GM18508 (cell line): Measurements from ENCODE around the gene XRCC6.
"Not testable (repeated sequence)": the region's sequence is repeated elsewhere in the genome, so short reads cannot be mapped to it uniquely, and the experiment has no call there.

Experiments used
- ATAC-seq: cut with Tn5 transposase; IDR thresholded peaks from one replicate; pipeline ENCODE4 v1.9.1; 2021; ENCODE audit warnings: moderate number of reproducible peaks; ENCODE audit not compliant: insufficient read depth, unreplicated experiment

Gene XRCC6

GRCh38 chr22:41682033-41682807 is 61.1 kb downstream of the XRCC6 start:
- no peak for ATAC-seq

- no peak for ATAC-seq
Observed at GRCh38 chr22:41683052-41683451, 62.0 kb downstream of the XRCC6 start.

- no peak for ATAC-seq
Observed at GRCh38 chr22:41683616-41684015, 62.5 kb downstream of the XRCC6 start.

GRCh38 chr22:41684194-41684593 is 63.1 kb downstream of the XRCC6 start:
- no peak for ATAC-seq

GRCh38 chr22:41686890-41687289 is 65.8 kb downstream of the XRCC6 start:
- not testable (repeated sequence) for ATAC-seq

GRCh38 chr22:41687901-41688364 is 66.8 kb downstream of the XRCC6 start:
- no peak for ATAC-seq

- ATAC-seq: peak; percentile 52
Observed at GRCh38 chr22:41688365-41689211, 67.5 kb downstream of the XRCC6 start, which contains the start of gene SNU13. TSS of gene SNU13 (minus strand) at chr22:41688867. CDS start at chr22:41688796, 71 bp downstream.

- no peak for ATAC-seq
Observed at GRCh38 chr22:41690476-41690875, 69.4 kb downstream of the XRCC6 start.

GRCh38 chr22:41695211-41695610 is 74.1 kb downstream of the XRCC6 start:
- ATAC-seq: no peak

- ATAC-seq: no peak
Observed at GRCh38 chr22:41696703-41697102, 75.6 kb downstream of the XRCC6 start.

GRCh38 chr22:41697126-41697775 is 76.2 kb downstream of the XRCC6 start:
- ATAC-seq: no peak

- no peak for ATAC-seq
Observed at GRCh38 chr22:41699264-41700107, 78.4 kb downstream of the XRCC6 start, which contains the start of gene MEI1. TSS of gene MEI1 (plus strand) at chr22:41699503. CDS start at chr22:41699539, 36 bp downstream.

GRCh38 chr22:41700108-41700364 is 78.9 kb downstream of the XRCC6 start:
- ATAC-seq: no peak

- no peak for ATAC-seq
Observed at GRCh38 chr22:41702763-41703162, 81.7 kb downstream of the XRCC6 start.

GRCh38 chr22:41709341-41709740 is 88.2 kb downstream of the XRCC6 start:
- no peak for ATAC-seq

GRCh38 chr22:41713004-41713403 is 91.9 kb downstream of the XRCC6 start:
- no peak for ATAC-seq
